Measurements from ENCODE around the gene TMEM135. TPM values are rescaled to one million over a fixed set of nuclear protein-coding genes. Genes with fewer than 3 reads are reported as not detected.

The TMEM135 gene
- total RNA-seq, 1 donor from 2014 or later: 12.6 TPM

GRCh38 chr11:87076260-87076783, 38.6 kb downstream of the TMEM135 start:
- TF ChIP-seq CTCF (conservative IDR thresholded peaks at IDR 0.05; ENCODE audit: low read depth, low read length): no peak
- DNase-seq (ENCODE audit: low read depth): no peak
- no peak overlapping the region for H3K4me3 ChIP-seq (ENCODE audit: low read depth, low read length)

GRCh38 chr11:87076874-87077429, 39.2 kb downstream of the TMEM135 start:
- H3K4me3 ChIP-seq (ENCODE audit: low read depth, low read length): no peak overlapping the region
- TF ChIP-seq CTCF (conservative IDR thresholded peaks at IDR 0.05; ENCODE audit: low read depth, low read length): no peak
- DNase-seq (ENCODE audit: low read depth): no peak

- DNase-seq (ENCODE audit: low read depth): no peak
- no peak for TF ChIP-seq CTCF (conservative IDR thresholded peaks at IDR 0.05; ENCODE audit: low read depth, low read length)
These were observed 43.6 kb downstream of the TMEM135 start for GRCh38 chr11:87081358-87081757.

GRCh38 chr11:87082590-87082989, 44.9 kb downstream of the TMEM135 start:
- H3K4me3 ChIP-seq (ENCODE audit: low read depth, low read length): no peak overlapping the region
- TF ChIP-seq CTCF (conservative IDR thresholded peaks at IDR 0.05; ENCODE audit: low read depth, low read length): no peak
- DNase-seq (ENCODE audit: low read depth): no peak

More at GRCh38 chr11:87081358-87081757, 43.6 kb downstream of the TMEM135 start:
- H3K4me3 ChIP-seq (ENCODE audit: low read depth, low read length): no peak overlapping the region

- DNase-seq (ENCODE audit: low read depth): no peak
- TF ChIP-seq CTCF (conservative IDR thresholded peaks at IDR 0.05; ENCODE audit: low read depth, low read length): no peak
- H3K4me3 ChIP-seq (ENCODE audit: low read depth, low read length): no peak overlapping the region
These were observed 45.3 kb downstream of the TMEM135 start for GRCh38 chr11:87083029-87083428.

DNA sequence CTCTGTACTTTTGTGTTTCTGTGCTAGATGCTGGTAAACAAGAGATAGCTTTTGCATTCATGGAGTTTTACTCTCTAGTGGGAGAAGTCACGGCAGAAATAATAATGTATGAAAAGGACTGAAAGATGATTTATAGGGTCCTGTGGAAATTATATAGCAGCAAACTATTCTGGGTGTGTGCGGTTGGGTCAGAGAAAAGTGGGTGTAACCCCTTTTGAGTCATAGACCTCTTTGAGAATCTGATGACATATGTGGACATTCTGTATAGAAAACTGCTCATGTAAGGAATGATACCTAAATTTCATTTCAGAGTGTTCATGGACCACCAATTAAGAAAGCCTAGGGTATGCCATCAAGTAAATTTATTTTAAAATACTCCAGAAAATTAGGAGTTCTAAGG, 54.4 kb downstream of the TMEM135 start:
- no peak for TF ChIP-seq CTCF (conservative IDR thresholded peaks at IDR 0.05; ENCODE audit: low read depth, low read length)
- no peak for DNase-seq (ENCODE audit: low read depth)
- H3K4me3 ChIP-seq (ENCODE audit: low read depth, low read length): no peak overlapping the region

GRCh38 chr11:87092567-87092966, 54.8 kb downstream of the TMEM135 start:
- no peak for DNase-seq (ENCODE audit: low read depth)
- H3K4me3 ChIP-seq (ENCODE audit: low read depth, low read length): no peak overlapping the region
- TF ChIP-seq CTCF (conservative IDR thresholded peaks at IDR 0.05; ENCODE audit: low read depth, low read length): no peak
